Right atrium auricular region (tissue), 2 donors: ENCODE results near the gene MARK2. TPM values are rescaled to one million over a fixed set of nuclear protein-coding genes. Genes with fewer than 3 reads are reported as not detected.

ENCODE experiments used
- DNase-seq: peaks from one replicate; pipeline ENCODE4 v3.0.0-alpha.2; 2019; ENCODE audit warnings: low spot score
- H3K27ac ChIP-seq, 2 donors: fragments of 200-600 bp; sonication (generic); 1 replicate in 1 of 2; 2 replicates in 1 of 2; pipeline ENCODE4 v1.5.1; 2016 to 2019
- H3K27me3 ChIP-seq, 2 donors: fragments of 200-600 bp; sonication (generic); one replicate each; pipeline versions ENCODE4 v1.5.1 to v1.6.0; 2017 to 2019
- H3K36me3 ChIP-seq: fragments of 200-600 bp; sonication (generic); one replicate; pipeline ENCODE4 v1.5.1; 2016
- H3K4me1 ChIP-seq, 2 donors: fragments of 200-600 bp; sonication (generic); one replicate each; pipeline versions ENCODE4 v1.5.1 to v1.6.0; 2017 to 2019
- H3K4me3 ChIP-seq, 2 donors: fragments of 200-600 bp; sonication (generic); 1 replicate in 1 of 2; 2 replicates in 1 of 2; pipeline ENCODE4 v1.5.1; 2017 to 2019; ENCODE audit warnings: mild to moderate bottlenecking in 1 of 2, moderate library complexity in 1 of 2
- H3K9me3 ChIP-seq, 2 donors: fragments of 200-600 bp; sonication (generic); one replicate each; pipeline ENCODE4 v1.5.1; 2019
- CTCF ChIP-seq, 2 donors: fragments of 200-600 bp; sonication (generic); IDR thresholded peaks; one replicate each; pipeline ENCODE4 v1.5.1; 2019; ENCODE audit warnings: antibody characterized with exemption in 2 of 2
- total RNA-seq, 2 donors: library from RNA; depleted of rRNA; stranded (reverse); fragments of >200 nt; gene quantifications; one replicate each; pipeline ENCODE4 v1.1.0, GENCODE V29; 2016

The MARK2 gene
- total RNA-seq, 2 donors from 2014 or later, result 29.3 to 31.5 TPM

DNA sequence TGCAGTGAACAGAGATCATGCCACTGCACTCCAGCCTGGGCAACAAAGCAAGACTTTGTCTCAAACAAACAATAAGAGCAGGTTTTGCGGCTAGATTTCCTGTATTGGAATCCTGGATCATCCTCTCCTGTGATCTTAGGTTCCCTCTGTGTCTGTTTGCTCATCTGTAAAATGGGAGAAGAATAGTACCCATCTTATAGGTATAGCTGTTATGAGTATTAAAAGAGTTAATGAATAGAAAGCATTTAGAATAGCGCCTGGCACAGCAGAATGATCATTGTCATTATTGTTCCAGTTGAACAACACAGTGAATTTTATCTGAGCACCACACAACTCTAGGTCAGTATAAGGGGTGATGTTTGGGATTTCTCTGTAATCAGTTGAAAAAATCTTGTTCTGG, 10.8 kb downstream of the MARK2 start:
- no peak for DNase-seq
- H3K27me3 ChIP-seq, result no peaks in the 10 kb centered on the region
- no peaks in the 10 kb centered on the region for H3K9me3 ChIP-seq
- no peak overlapping the region for H3K4me3 ChIP-seq
- H3K27ac ChIP-seq, result no peak overlapping the region
- peaks cover 0 to 40% of the 10 kb centered on the region in 2 donors for H3K4me1 ChIP-seq
- H3K36me3 ChIP-seq, result no peaks in the 10 kb centered on the region
- TF ChIP-seq CTCF (IDR thresholded peaks at IDR 0.05), result no peak

- no peaks in the 10 kb centered on the region for H3K9me3 ChIP-seq
- no peak overlapping the region for H3K27ac ChIP-seq
- no peak overlapping the region for H3K4me3 ChIP-seq
- H3K27me3 ChIP-seq, result no peaks in the 10 kb centered on the region
- DNase-seq, result no peak
- TF ChIP-seq CTCF (IDR thresholded peaks at IDR 0.05), result no peak
- no peaks in the 10 kb centered on the region for H3K36me3 ChIP-seq
- peaks cover 0 to 27% of the 10 kb centered on the region in 2 donors for H3K4me1 ChIP-seq
Observed at GRCh38 chr11:63850920-63851319, 12.0 kb downstream of the MARK2 start.

- peaks cover 0 to 25% of the 10 kb centered on the region in 2 donors for H3K4me1 ChIP-seq
- no peak for DNase-seq
- no peaks in the 10 kb centered on the region for H3K36me3 ChIP-seq
- no peak for TF ChIP-seq CTCF (IDR thresholded peaks at IDR 0.05)
- no peaks in the 10 kb centered on the region for H3K9me3 ChIP-seq
- H3K27ac ChIP-seq, result no peak overlapping the region
- H3K4me3 ChIP-seq, result no peak overlapping the region
- H3K27me3 ChIP-seq, result no peaks in the 10 kb centered on the region
Observed at GRCh38 chr11:63851364-63851763, 12.5 kb downstream of the MARK2 start.

DNA sequence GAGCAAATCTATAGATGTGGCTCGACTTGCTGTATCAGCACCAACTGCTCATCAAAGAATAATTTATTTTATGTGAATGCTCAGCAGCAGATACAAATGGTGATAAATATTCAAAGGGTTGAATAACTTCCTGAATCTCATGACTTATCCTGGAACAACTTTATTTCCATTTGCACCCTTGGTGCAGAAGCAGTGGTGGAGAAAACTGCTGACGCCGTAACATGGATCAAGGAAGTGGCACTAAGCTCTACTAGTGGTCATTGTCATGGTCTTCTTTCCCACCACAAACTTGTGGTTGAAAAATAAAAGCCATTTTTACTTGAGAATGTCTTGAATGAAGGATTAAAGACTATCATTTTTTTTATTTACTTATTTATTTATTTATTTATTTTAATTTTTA, 14.6 kb downstream of the MARK2 start:
- Histone ChIP-seq H3K4me1 (peaks cover 0 to 20% of the 10 kb centered on the region in 2 donors), H3K36me3 (no peaks in the 10 kb centered on the region), H3K27ac (no peak overlapping the region), H3K4me3 (no peak overlapping the region), H3K27me3 (no peaks in the 10 kb centered on the region), H3K9me3 (no peaks in the 10 kb centered on the region)
- no peak for TF ChIP-seq CTCF (IDR thresholded peaks at IDR 0.05)
- no peak for DNase-seq

- Histone ChIP-seq H3K27me3 (no peaks in the 10 kb centered on the region), H3K36me3 (no peaks in the 10 kb centered on the region), H3K27ac (no peak overlapping the region), H3K4me1 (peaks cover 0 to 32% of the 10 kb centered on the region in 2 donors), H3K4me3 (no peak overlapping the region), H3K9me3 (no peaks in the 10 kb centered on the region)
- DNase-seq, result no peak
- no peak for TF ChIP-seq CTCF (IDR thresholded peaks at IDR 0.05)
Observed at GRCh38 chr11:63854696-63855095, 15.8 kb downstream of the MARK2 start.

GRCh38 chr11:63855975-63856374, 17.1 kb downstream of the MARK2 start:
- no peaks in the 10 kb centered on the region for H3K9me3 ChIP-seq
- H3K4me1 ChIP-seq, result peaks cover 0 to 30% of the 10 kb centered on the region in 2 donors
- H3K27me3 ChIP-seq, result no peaks in the 10 kb centered on the region
- no peak for DNase-seq
- H3K27ac ChIP-seq, result no peak overlapping the region
- TF ChIP-seq CTCF (IDR thresholded peaks at IDR 0.05), result no peak
- no peaks in the 10 kb centered on the region for H3K36me3 ChIP-seq
- H3K4me3 ChIP-seq, result no peak overlapping the region
